OCI-LY1 (cell line): ENCODE data around the gene AKR1C3.
"Not testable (repeated sequence)": the region's sequence is repeated elsewhere in the genome, so short reads cannot be mapped to it uniquely, and the experiment has no call there.

ENCODE experiments used
- H2AFZ ChIP-seq: fragments of 200-600 bp; sonication (generic), shearing (Covaris generic); 2 replicates; pipeline ENCODE4 v1.6.0; 2014; ENCODE audit warnings: antibody characterized with exemption, mild to moderate bottlenecking, low read length
- H3F3A ChIP-seq: fragments of 200-600 bp; sonication (generic), shearing (Covaris generic); 2 replicates; pipeline ENCODE4 v1.6.0; 2014; ENCODE audit warnings: mild to moderate bottlenecking, antibody characterized with exemption, low read length, moderate library complexity; ENCODE audit not compliant: insufficient read depth
- H3K27ac ChIP-seq: fragments of 200-600 bp; sonication (generic); 2 replicates; pipeline ENCODE4 v1.5.1; 2014; ENCODE audit warnings: low read length, mixed run types, mild to moderate bottlenecking, low read depth; ENCODE audit not compliant: poor library complexity, severe bottlenecking
- H3K27me3 ChIP-seq: fragments of 200-600 bp; sonication (generic); 2 replicates; pipeline ENCODE4 v1.6.0; 2014; ENCODE audit warnings: antibody characterized with exemption, mild to moderate bottlenecking, low read length, moderate library complexity; ENCODE audit not compliant: insufficient read depth
- H3K36me3 ChIP-seq: fragments of 200-600 bp; sonication (generic); 2 replicates; pipeline ENCODE4 v1.6.1; 2014; ENCODE audit warnings: mild to moderate bottlenecking, antibody characterized with exemption, low read length, moderate library complexity, mixed read lengths; ENCODE audit not compliant: insufficient read depth
- H3K4me1 ChIP-seq: fragments of 200-600 bp; sonication (generic); 2 replicates; pipeline ENCODE4 v1.5.1; 2014; ENCODE audit warnings: mild to moderate bottlenecking, low read length, moderate library complexity; ENCODE audit not compliant: insufficient read depth, severe bottlenecking
- H3K4me2 ChIP-seq: fragments of 200-600 bp; sonication (generic), shearing (Covaris generic); 2 replicates; pipeline ENCODE4 v1.6.1; 2014; ENCODE audit warnings: low read length
- H3K4me3 ChIP-seq: fragments of 200-600 bp; sonication (generic); 2 replicates; pipeline ENCODE4 v1.5.1; 2014; ENCODE audit warnings: low read length, low read depth, mild to moderate bottlenecking, mixed read lengths; ENCODE audit not compliant: poor library complexity, severe bottlenecking
- H3K79me2 ChIP-seq: fragments of 200-600 bp; shearing (Covaris generic); 2 replicates; pipeline ENCODE4 v1.6.1; 2016; ENCODE audit warnings: mixed run types, low read length, mixed read lengths; ENCODE audit not compliant: insufficient read depth
- H3K9ac ChIP-seq: fragments of 200-600 bp; sonication (generic), shearing (Covaris generic); 2 replicates; pipeline ENCODE4 v1.6.1; 2014; ENCODE audit warnings: mild to moderate bottlenecking, low read length, mixed read lengths
- H3K9me2 ChIP-seq: fragments of 200-600 bp; sonication (generic), shearing (Covaris generic); 2 replicates; pipeline ENCODE4 v1.6.1; 2014; ENCODE audit warnings: low read depth, mild to moderate bottlenecking, low read length, mixed read lengths
- H3K9me3 ChIP-seq: fragments of 200-600 bp; shearing (Covaris generic); 2 replicates; pipeline ENCODE4 v1.6.1; 2014; ENCODE audit warnings: low read length, mixed read lengths
- H4K20me1 ChIP-seq: fragments of 200-600 bp; sonication (generic), shearing (Covaris generic); 2 replicates; pipeline ENCODE4 v1.6.0; 2016; ENCODE audit warnings: mild to moderate bottlenecking, low read length; ENCODE audit not compliant: insufficient read depth
- CTCF ChIP-seq: fragments of 200-600 bp; sonication (generic), shearing (Covaris generic); IDR thresholded peaks from 2 replicates; pipeline ENCODE4 v1.5.1; 2017; ENCODE audit warnings: mild to moderate bottlenecking, antibody characterized with exemption, low read length, moderate library complexity, mixed read lengths
- EZH2 ChIP-seq: fragments of 200-600 bp; sonication (generic), shearing (Covaris generic); IDR thresholded peaks from 2 replicates; pipeline ENCODE4 v1.8.0; 2017; ENCODE audit warnings: borderline replicate concordance, mixed run types, mild to moderate bottlenecking, antibody characterized with exemption, low read length, moderate library complexity, mixed read lengths

AKR1C3 gene

GRCh38 chr10:5107860-5108526, 13.8 kb downstream of the AKR1C3 start:
- Histone ChIP-seq H3K4me1 (no peaks in the 10 kb centered on the region), H3K4me2 (no peak overlapping the region), H3K4me3 (no peak overlapping the region), H3K9me3 (no peaks in the 10 kb centered on the region), H3K27me3 (no peaks in the 10 kb centered on the region), H3K79me2 (no peaks in the 10 kb centered on the region), H3F3A (no peaks in the 10 kb centered on the region), H2AFZ (no peak overlapping the region), H3K9me2 (no peaks in the 10 kb centered on the region), H3K36me3 (no peaks in the 10 kb centered on the region), H3K27ac (no peak overlapping the region), H3K9ac (no peak overlapping the region), H4K20me1 (no peaks in the 10 kb centered on the region)
- TF ChIP-seq EZH2 (no peak), CTCF (no peak)

GRCh38 chr10:5108658-5109416, 14.6 kb downstream of the AKR1C3 start:
- Histone ChIP-seq H2AFZ (no peak overlapping the region), H3K36me3 (no peaks in the 10 kb centered on the region), H3K9me2 (no peaks in the 10 kb centered on the region), H3K79me2 (no peaks in the 10 kb centered on the region), H3K4me1 (no peaks in the 10 kb centered on the region), H3K9me3 (no peaks in the 10 kb centered on the region), H3F3A (no peaks in the 10 kb centered on the region), H3K27me3 (no peaks in the 10 kb centered on the region), H3K9ac (no peak overlapping the region), H3K27ac (no peak overlapping the region), H3K4me3 (no peak overlapping the region), H3K4me2 (no peak overlapping the region), H4K20me1 (no peaks in the 10 kb centered on the region)
- TF ChIP-seq EZH2 (no peak), CTCF (no peak)

GRCh38 chr10:5109861-5110260, 15.6 kb downstream of the AKR1C3 start:
- H3K27ac ChIP-seq, H3K27me3 ChIP-seq, H3K79me2 ChIP-seq, H3F3A ChIP-seq, H3K9me3 ChIP-seq, H4K20me1 ChIP-seq, H3K4me1 ChIP-seq, H3K36me3 ChIP-seq, H3K4me3 ChIP-seq, H3K9ac ChIP-seq, H3K4me2 ChIP-seq, H2AFZ ChIP-seq, H3K9me2 ChIP-seq: not testable (repeated sequence)
